ENCODE data around the gene SLC34A3.

DNA sequence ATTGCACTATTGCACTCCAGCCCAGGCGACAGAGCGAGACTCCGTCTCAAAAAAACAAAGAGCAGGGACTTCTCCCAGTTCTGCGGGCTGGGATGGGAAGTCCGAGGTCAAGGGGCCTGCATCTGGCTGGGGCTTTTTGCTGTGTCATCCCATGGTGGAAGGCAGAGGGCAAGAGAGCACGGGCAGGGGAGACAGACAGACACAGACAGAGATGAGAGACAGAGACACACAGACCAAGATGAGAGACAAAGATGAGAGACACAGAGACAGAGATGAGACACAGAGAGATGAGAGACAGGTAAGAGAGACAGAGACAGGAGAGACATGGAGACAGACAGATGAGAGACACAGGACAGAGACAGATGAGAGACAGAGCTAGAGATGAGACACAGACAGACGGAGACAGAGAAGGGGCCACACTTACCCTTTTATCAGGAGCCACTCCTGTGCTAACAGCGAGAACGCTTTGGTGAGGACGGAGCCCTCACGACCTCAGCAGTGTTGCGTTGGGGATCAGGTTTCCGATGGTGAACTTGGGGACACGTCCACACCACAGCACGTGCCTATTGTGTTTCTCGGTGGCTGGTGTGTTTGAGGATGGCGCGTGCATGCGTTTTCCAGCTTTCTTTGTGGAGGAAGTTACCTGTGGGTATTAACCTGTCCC is 38.0 kb downstream of the SLC34A3 start:
- TF ChIP-seq, protein P1, sequence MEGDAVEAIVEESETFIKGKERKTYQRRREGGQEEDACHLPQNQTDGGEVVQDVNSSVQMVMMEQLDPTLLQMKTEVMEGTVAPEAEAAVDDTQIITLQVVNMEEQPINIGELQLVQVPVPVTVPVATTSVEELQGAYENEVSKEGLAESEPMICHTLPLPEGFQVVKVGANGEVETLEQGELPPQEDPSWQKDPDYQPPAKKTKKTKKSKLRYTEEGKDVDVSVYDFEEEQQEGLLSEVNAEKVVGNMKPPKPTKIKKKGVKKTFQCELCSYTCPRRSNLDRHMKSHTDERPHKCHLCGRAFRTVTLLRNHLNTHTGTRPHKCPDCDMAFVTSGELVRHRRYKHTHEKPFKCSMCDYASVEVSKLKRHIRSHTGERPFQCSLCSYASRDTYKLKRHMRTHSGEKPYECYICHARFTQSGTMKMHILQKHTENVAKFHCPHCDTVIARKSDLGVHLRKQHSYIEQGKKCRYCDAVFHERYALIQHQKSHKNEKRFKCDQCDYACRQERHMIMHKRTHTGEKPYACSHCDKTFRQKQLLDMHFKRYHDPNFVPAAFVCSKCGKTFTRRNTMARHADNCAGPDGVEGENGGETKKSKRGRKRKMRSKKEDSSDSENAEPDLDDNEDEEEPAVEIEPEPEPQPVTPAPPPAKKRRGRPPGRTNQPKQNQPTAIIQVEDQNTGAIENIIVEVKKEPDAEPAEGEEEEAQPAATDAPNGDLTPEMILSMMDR (IDR thresholded peaks at IDR 0.05), result no peak
- TF ChIP-seq POLR2A (IDR thresholded peaks at IDR 0.05), result no peak

All from thyroid gland (tissue), 4 donors.